NCI-H82 treated with DMSO at 0.1 percent for 48 hours (cell line): Measurements from ENCODE around the gene NFATC1.
"Not testable (repeated sequence)": the region's sequence is repeated elsewhere in the genome, so short reads cannot be mapped to it uniquely, and the experiment has no call there.

Experiments used
- DNase-seq: peaks from one replicate; lab custom pipeline; 2025; ENCODE audit not compliant: unreplicated experiment; lab: John Stamatoyannopoulos, UW

The NFATC1 gene

DNA sequence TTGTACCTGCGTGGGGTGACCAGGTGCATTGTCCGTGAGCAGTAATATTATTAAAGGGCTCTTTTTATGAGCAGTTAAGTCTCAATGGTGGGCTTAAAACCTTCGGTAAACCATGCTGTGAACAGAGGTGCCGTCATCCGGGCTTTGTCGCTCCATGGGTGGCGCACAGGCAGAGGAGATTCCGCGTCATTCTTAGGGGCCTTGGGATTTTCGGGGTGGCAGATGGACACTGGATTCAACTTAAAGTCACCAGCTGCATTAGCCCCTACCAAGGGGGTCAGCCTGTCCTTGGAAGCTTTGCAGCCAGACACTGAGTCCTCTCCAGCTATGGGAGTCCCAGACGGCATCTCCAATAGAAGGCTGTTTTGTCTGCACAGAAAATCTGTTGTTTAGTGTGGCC lies 107.7 kb downstream of the NFATC1 start:
- no peak for DNase-seq

DNA sequence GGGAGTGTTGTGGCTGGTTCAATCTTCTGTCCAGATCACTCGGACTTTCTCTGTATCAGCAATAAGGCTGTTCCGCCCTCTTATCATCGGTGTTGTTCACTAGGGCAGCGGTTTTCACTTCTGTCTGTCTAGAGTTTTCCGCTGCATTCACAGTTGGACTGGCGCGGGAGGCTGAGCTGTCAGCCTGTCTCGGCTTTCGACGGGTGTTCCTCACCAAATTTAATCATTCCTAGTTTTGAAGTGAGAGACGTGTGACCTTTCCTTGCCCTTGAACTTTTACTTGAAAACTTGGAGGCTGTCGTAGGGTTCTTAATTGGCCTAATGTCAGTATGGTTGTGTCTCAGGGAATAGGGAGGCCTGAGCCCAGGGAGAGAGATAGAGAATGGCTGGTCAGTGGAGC lies 108.3 kb downstream of the NFATC1 start:
- DNase-seq: no peak

- DNase-seq: not testable (repeated sequence)
These were observed 108.8 kb downstream of the NFATC1 start for GRCh38 chr18:79504495-79504894.

GRCh38 chr18:79505465-79505864 lies 109.7 kb downstream of the NFATC1 start:
- not testable (repeated sequence) for DNase-seq

GRCh38 chr18:79506191-79507075 lies 110.7 kb downstream of the NFATC1 start:
- DNase-seq: no peak

DNA sequence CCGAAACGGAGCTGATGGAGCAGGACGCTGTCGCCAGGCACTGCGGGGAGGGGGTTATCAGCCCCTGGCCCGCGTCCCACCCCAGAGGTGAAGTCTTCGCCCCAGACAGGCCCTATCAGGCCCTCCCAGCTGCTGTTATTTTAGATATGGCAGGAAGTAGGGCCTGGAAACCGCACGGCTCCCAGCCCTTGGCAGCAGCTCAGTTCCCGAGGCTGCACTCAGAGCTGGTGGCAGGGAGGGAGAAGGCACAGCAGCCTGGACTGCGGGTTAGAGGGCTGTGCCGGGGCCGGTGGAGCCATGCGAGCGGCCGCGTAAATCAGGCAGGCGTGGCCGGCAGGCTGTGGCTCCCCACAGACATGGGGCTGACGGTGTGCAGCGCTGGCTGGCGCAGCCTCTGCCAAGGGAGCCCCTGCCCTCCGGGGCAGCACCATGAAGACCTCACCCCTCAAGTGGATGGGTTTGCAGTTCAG lies 111.4 kb downstream of the NFATC1 start:
- DNase-seq: no peak

DNA sequence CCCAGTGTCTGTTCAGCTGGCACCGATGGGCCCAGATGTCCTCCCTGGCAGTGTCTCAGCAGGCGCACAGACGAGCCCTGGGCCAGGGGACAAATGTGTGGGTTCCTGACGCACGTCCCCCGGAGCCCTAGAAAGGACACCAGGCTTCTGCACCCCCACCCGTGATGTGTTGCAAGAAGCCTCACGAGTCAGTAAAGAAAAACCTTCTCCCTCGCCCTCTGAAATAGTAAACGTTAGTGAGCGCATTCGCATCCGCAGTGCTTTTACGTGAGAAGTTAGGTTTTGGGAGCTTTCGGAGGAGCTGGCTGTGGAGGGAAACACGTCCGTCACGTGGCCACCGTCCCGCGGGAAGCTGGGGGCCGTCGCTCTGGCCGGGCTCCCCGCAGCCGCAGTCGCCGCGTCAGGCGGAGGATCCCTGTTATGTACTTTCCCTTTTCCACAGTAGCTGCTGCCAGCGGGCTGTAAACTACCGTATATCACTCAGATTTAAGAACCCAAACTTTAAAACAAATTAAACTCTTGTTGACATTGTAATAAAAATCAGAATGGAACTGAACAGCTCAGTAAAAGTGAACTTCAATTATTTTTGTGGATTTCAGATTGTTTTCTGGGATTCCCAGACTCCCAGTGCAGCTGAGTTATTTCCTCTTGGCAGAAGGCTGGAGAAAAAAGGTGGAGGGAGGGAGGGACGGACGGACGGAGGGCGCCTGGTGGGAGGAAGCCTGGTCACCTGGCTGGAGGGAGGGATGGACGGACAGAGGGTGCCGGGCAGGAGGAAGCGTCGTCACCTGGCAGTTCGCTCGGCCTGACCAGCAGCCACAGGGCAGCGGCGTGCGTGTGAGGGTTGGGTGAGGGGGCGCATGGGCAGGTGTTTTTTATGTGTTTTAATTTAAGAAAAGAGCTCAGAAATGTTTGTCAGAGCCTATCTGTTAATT lies 112.1 kb downstream of the NFATC1 start:
- DNase-seq: no peak

GRCh38 chr18:79508565-79509535 lies 113.1 kb downstream of the NFATC1 start:
- DNase-seq: no peak

- DNase-seq: no peak
These were observed 113.8 kb downstream of the NFATC1 start for GRCh38 chr18:79509536-79509930.

DNA sequence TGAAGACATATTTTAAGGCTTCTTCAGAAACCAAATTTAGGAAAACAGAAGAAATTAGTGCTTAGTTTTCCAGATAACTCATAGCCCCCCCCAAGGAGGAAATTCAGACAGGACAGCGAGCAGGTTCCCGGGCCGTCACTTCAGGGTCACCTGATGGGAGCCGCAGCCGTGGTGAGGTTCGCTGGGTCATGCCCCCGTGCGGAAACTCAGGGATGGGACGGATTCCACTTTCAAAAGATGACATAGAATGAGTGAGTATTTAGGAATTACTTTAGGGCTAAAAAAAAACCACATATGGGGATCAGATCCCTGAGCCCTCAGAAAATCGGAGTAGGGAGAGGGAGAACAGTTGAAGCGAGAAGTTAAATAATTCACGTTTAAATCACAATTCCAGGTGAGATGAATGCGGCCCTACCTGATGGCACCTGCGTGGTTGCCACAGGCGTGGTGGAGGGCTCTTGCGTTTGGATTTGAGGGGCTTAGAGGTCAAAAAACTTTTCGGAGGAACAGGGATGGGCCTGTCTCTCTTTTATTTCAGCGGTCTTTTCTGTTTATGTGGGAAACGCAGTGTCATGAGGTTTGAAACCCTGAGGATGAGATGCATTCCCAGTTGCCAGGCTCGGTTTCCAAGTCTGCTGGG lies 114.4 kb downstream of the NFATC1 start:
- DNase-seq: no peak

- no peak for DNase-seq
These were observed 115.1 kb downstream of the NFATC1 start for GRCh38 chr18:79510731-79511241.

GRCh38 chr18:79511271-79511670 lies 115.5 kb downstream of the NFATC1 start:
- DNase-seq: no peak

DNA sequence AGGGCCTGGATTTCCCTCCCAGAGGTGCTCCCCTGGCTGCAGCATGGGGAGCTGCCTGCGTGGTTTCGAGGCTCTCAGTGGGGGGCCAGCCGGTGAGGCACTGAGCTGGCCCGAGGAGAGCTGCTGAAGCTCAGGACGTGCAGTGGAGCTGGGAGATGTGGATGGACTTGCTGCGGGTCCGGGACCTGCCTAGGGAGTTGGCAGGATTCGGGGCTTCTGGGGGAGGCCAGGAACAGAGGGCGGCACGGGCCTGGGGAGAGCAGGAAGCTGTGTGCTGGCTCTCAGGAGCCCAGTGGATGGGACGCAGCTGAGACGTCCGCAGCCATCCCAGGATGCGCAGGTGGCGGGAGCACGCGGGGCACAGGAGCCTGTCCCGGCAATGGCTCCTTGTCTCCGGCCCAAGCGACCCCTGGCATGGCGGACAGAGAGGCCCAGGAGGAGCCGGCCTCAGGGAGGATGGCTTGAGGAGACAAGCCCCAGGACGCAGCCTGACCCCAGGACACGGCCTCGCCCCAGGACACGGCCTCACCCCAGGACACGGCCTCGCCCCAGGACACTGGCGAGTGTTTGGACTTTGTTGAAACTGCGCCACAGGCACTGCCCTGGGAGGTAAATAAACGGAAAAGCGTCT lies 116.1 kb downstream of the NFATC1 start:
- DNase-seq: no peak

DNA sequence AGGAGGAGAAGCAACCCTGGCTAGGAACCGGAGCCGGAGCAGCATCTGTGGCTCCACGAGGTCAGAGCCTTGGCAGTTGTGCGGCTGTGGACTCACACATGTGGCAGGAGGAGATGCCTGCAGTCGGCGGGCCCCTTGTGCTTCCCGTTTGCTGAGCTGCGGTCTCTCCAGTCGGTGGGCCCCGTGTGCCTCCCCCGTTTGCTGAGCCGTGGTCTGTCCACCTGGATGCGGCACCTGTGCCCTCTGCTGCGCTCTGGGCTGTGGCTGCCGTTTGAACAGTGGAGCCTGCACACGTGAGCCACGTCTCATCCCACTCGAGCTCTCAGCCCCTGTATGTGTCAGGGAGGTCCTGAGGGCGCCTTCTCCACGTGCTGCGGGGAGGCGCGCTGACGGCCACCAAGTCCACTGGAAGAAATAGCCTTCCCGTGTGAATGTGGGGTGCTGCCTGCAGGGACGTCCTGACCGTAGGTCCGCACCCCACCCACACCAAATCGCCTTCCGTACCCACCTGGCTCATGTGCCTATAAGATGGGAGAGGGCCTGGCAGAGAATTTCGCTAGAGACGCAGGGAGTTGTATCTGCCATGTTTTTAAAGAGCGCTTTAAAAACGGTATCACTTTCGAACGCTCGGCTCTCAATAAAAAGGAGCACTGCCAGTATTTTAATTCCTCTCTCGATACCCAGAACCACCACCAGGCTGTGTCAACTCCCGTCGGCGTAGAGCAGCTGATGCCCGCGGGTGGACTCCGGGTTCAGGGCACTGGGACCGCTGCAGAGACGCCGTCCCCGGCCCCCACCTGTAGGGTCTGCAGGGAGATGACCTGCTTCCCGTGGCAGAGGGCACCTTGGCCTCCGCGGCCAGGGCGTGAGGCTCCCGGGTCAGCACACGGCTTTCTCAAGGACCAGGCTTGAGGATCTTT lies 117.0 kb downstream of the NFATC1 start:
- no peak for DNase-seq

- no peak for DNase-seq
These were observed 117.8 kb downstream of the NFATC1 start for GRCh38 chr18:79513381-79514081.

GRCh38 chr18:79515331-79515730 lies 119.6 kb downstream of the NFATC1 start:
- DNase-seq: no peak

DNA sequence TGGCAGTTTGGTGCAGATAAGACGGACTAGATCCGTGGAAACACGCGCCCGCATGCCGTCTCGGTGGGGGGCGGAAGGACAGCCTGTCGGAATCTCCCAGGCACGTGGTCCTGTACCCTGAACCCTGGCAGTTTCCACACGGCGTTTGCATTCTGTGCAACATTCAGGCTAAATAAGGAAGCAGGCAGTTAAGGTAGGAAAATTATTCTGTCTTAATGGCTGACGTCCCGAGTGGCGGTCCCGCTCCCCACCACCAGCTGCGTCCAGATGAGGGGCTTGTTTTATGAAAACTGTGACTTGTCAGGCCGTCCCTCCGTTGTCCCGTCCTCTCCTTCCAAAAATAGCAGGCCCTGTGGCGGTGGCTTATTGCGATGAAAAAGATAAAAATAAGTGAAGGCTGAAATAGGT lies 120.2 kb downstream of the NFATC1 start:
- DNase-seq: no peak

DNA sequence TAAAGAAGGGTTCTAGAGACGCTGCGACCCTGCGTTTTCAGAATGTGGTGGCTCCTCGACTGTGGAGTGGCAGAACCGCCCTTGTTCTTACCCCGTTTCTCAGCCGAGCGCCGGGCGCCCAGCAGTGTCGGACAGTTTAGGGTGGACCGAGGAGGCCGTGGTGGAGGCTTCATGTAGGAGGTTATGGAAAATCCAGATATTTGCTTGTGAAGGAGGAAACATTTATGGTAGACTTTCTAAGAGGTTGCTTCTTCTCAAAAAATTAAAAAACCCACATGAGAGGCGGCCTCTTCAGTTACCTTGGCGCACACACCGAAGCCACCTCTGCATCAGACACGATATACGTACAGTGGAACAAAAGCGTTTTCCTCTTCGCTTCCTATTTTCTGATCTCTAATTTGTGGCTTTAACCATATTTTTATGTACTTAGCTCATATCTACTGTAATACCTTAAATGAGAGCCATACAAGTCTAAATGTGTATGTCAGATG lies 120.8 kb downstream of the NFATC1 start:
- DNase-seq: no peak
